NCI-H2196 (cell line): ENCODE results near the gene RFTN1.
"Not testable (repeated sequence)": the region's sequence is repeated elsewhere in the genome, so short reads cannot be mapped to it uniquely, and the experiment has no call there.

Experiments used
- DNase-seq: peaks from one replicate; lab custom pipeline; 2025; ENCODE audit not compliant: unreplicated experiment; lab: John Stamatoyannopoulos, UW

Gene RFTN1

DNA sequence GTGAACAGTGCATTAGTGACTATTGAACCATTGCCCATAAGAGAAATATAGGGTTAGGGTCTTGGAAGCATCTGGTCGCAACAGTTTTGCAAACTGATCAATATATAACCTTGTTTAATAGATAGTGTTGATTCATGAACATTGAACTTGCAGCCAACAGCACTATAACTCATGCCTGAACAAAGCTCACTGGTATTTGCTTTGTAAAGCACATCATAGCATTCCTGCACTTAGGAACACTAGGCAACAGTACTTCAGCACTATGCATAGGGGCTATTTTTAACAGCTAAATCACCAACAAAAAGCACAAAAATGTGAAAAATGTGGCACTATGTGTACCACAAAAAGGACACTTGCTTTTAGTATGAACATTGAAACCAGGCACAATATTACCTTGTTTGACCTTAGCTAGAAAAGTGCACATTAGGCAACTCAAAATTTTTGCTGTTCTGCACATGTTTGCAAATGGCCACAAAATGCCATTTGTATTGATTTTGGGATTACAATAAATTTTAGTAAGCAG lies 180.5 kb downstream of the RFTN1 start:
- DNase-seq: no peak

DNA sequence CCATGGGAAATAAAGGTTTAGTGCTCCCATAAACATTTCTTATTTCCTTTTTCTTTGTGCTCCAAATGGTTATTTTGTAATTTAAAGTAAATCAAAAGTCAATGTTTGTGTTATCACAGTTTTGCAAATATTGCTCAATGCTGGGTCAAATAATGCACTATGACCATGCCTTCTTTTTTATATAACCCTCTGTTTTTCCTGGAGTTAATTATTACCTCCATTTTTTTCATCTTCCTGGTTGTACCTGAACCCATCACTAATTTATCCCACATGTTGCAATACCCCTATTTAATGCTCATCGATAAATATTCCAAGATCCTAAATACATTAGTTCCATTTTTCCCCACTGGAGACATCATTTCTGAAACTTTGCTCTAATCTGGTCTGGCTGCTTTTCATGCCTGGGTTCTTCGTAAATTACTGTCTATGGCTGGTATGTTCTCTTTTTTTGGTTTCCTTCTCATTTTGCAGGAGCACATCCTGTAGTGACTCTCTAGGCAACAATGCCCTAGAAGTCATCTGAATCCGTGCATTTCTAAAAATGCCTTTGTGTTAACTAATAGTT lies 182.1 kb downstream of the RFTN1 start:
- no peak for DNase-seq

DNA sequence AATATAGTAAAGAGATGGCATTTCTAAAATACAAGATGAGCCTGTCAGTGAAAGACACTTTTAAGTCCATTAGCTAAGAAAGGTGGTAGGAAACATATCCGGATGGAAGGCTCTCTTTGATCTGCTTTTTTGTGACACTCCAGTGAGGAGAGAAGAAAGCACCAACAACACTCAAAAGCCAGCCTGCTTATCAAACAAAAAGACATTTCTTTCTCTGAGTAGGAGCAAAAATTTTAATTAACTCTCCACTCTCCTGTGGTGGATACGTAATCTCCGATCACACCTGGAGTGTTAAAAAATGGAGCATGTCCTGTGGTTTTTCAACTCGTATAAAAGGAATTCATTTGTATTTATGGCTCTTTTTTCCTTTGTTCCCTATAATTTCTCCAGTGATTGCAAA lies 183.1 kb downstream of the RFTN1 start:
- DNase-seq: no peak

DNA sequence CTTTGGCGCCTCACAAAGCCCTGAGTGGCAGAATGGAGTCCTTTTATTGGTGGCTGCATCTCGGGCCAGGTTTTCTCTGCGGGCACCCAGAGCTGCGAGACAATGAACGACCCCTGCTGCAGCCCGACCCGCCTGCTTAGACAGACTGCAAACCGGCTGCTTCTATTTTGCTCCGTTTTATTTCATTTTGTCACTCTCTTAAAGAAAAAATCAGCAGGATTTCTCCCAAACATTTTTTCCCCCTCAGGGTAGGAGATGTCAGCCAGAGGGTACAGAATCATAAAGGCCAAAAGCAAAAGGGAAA lies 183.7 kb downstream of the RFTN1 start:
- DNase-seq: no peak

DNA sequence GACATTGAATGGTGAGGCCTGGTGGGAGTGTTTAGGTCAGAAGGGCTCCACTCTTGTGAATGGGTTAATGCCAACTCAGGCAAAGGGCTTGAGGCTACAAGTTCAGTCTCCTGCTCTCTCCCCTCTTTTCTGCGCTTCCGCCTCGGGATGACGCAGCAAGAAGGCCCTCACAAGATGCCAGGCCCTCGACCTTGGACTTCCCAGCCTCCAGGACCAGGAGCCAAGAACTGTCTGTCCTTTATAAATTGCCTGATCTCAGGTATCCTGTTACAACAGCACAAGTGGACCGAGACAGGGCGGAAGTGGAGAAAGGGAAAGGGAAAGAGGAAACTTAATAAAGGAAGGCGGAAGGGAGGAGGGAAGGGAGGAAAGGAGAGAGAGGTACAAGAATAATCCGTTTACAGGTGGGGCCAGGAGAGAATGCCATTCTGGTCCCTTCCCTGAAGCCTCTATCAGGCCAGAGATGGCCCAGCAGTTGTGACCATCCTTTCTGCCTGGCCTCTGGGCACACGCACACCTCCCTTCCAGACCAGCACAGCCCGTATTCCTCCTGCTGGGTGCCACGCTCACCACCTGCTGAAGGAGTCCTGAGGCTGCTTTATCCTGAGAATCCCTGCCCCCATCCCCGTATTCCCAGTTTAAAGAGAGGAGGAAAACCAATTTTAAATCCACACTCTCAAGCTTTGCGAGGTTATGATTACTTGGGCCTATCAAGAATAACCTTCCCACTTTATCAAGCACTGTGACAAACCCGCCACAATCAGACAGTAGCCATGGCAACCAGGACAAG lies 184.3 kb downstream of the RFTN1 start:
- no peak for DNase-seq

DNA sequence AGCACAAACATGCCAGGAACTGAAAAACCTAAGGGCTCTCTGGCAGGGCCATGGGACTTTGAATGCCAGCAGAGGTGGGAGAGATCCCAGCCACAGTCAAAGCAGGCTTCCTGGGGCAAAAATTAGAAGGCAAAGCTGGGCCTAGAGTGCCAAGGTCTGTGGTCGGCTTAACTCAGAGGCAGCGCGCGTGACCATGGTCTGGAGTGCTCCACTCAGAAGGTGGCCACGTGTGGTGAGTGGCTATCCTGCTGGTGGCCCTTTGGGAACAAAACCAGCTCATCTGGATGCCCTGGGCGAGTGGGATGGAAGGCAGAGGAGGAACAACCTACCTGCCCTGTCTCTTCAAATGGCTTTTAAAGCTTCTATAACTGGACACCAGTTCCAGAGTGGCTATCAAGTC lies 185.4 kb downstream of the RFTN1 start:
- DNase-seq: no peak

DNA sequence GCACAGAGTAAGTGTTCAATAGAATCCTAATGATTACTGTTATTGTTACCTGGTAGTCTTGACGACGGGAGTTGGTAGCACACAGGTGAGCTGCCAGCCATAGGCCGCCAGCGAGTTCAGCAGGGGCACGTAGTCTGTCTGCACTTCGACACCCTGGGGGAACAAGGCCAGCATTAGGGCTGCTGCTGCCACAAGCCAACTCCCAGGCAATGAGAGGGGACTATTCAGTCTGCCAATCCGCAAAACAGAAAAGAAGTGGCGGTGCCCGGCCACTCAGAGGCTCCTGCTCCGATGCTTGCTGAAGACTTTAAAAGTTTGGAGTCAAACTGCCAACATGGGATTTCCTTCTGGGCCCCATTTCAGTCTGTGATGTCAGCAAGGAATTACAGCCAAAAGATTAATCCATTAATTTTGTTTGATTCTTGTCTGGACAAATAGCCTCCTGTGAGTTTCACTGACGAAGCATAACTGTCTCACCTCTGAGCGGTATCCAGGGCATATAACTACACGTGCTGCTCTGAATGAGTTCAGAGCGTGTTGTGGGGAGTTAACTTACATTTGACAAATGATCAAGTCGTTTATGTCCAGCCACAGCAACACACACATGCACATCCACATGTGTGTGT lies 186.7 kb downstream of the RFTN1 start:
- no peak for DNase-seq

DNA sequence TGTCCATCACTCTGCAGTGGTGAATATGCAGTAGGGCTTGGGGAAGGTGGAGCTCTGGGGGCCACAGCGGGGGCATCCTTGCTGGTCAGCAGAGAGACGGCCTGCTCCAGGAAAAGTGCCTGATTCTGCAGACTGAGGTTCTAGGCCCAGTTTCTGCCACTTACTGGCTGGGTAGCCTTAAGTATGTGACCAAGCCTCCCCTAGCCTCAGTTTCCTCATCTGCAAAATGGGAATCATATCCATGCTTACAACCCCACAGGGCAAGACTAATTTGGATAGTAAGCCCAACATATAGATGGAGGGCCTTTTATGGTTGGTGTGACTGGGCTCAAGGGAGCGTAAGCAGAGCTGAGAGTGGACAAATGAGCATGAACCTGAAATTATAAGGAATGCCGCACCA lies 187.6 kb downstream of the RFTN1 start:
- DNase-seq: no peak

DNA sequence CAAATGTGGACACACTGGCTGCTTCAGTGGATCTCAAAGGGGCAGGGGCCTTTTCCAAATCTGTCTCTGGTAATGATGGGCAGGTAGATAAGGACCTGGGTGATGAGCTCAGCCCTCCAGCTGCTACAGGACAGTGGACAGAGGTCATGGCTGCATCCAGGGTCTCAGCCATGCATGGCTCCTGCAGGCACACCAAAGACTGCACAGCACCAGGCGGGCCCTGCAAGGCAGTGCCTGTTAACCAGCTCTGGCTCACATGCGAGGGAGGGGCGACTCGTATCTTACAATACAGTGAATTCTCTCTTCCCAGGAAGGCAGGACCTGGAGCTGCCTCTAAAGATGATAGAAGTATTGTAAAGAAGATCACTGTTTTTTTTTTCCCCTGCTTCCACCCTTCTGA lies 189.8 kb downstream of the RFTN1 start:
- no peak for DNase-seq

DNA sequence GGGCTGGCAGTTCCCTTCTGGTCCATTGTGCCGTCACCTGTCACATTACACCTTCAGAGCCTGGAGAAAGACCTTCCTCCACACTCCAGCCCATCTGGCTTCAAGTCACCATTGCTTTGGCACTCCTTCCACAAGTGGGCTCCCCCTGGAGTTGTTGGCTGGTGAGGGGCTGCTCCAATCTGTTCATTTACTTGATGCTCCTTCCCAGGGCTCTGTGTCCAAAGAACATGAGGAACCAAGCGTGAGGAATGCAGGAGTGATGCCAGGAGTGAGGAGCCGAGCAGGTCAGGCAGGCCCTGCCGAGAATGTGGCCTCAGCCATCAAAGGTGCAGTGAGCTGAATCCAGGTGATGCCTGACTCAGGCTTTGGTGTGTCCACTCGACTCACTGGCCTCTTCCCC lies 191.3 kb downstream of the RFTN1 start:
- DNase-seq: no peak

DNA sequence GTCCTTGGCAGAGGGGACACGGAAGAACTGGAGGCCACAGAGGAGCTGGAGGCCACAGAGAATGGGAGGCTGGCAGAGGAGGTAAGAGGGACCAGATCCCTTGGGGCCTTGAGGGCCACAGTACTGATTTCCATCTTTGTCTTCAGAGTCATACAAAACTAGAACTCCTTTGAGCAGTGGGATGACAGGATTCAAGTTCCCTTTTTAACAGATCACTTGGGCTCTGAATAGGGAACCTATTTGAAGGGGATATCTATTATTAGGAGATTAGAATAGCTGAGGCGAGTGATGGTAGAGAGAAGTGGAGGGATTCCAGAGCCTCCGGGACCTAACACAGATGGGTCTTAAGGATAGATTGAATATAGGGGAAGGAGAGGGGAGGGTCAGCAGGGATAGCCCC lies 192.8 kb downstream of the RFTN1 start:
- no peak for DNase-seq

DNA sequence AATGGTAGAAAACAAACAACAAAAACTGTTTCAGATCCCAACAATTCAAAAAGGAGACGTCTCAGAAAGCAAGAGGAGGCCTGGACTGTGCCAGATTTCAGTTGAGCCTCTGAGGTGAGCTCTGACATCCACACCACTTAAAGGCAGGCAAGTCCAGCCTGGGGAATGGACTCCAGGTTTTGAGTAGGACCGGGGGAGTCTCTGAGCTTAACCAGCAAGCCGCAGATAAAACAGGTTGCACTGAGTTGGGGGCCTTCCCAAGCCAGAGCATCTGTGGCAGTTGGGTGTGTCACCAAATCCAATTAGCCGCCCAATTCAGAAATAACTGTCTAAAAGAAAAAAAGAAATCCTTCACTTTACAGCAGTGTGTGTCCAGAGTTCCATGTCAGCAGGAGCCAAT lies 193.8 kb downstream of the RFTN1 start:
- no peak for DNase-seq

DNA sequence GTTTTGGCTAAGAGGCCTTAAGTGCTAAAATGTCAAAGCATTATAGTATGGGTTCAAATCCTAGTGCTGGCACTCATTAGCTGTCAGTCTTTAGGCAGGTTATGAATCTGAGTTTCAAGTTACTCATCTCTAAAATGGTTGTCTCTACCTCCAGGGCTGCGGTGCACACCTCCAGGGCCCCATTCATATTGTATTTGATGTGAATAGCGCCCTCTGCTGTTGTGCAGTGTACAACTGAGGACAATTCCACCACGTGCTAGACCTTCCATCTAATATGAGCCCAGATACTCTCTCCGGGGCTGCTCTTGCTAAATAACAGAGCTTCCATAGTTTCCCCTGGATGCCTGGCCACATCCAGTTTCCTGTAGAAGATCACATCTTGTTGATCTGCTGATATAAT lies 194.2 kb downstream of the RFTN1 start:
- no peak for DNase-seq

DNA sequence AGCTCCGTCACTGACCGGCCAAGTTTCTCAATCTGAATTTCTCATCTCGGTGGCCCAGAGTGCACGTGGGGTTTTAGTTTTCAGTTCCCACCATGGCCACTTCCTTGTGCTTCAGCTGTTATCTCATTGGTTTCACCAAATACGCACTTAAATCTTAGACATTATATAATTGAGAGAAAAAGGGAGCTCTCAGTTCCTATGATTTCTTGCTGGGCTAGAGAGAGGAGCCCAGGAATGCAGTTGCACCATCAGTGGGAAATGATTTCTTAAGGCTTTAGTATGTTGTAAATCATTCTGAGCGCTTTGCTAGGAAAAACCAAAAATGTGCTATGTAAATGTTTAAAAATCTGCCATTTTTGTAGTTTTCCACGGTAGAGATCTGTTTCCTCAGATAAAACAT lies 195.3 kb downstream of the RFTN1 start:
- no peak for DNase-seq

DNA sequence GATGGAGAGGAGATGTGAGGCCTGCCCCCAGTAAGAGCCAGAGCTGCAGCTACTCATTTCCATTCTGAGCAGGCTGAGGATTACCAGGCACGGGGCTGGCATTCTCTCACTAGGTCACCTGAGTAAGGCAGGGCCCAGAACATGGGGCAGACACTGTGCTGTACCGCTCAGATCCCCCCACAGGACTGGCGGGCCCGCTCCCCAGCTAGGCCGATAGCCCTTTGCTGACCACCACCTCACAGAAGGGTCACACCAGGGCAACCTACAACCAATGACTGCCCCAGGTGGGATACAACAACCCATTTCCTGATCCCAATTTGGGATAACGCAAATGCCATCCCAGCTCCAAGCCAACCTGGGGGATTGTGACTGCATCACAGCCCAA lies 195.9 kb downstream of the RFTN1 start:
- DNase-seq: no peak

DNA sequence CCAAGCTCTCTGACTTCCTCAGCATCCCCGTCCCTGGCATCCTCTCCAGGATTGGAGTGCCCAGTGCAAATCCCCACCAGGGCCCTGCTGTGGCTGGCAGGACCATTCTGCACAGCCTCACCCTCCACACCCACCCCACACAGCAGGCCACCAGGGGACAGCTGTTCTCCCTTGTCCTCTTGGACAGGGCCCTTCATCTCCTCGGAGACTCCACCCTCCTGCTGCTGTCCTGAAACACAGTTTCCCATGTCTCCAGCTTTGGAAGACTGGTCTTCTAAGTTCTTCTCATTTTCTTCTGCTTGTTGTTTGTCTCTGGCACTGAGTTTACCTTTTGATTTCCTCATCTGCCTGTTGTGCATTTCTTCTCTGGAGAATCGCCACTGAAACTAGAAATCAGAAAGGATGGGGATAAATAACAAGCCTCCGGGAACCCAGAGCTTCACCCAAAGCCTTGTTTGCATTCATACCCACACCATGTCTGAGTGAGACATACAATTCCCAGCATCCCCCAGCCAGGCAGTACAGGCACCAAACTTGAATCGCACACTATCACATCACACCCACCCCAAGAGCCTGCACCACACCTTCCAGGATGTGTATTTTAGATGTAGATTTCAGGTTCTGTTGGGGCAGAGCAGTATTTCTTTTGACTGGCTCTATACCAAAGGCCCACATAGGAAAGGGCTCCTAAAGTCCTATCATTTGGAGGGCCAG lies 196.5 kb downstream of the RFTN1 start:
- DNase-seq: no peak

DNA sequence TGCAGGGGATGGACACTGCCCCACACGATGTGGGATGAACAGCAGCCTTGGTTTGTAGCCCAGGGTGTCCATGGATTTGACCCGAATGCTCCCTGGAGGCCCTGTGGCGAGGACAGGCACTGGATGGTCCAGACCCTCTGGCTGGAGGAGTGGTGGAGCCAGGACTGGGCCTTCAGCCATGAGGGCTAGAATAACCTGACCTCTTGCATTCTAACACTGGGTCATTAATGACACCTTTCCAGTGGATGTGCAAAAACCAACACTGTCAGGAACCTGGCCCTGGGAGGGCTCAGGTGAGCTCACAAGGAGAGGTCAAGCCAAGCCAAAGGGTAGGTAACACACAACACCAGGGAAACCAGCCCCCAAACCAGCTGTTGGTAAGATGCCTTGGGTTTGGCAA lies 197.1 kb downstream of the RFTN1 start:
- DNase-seq: no peak

DNA sequence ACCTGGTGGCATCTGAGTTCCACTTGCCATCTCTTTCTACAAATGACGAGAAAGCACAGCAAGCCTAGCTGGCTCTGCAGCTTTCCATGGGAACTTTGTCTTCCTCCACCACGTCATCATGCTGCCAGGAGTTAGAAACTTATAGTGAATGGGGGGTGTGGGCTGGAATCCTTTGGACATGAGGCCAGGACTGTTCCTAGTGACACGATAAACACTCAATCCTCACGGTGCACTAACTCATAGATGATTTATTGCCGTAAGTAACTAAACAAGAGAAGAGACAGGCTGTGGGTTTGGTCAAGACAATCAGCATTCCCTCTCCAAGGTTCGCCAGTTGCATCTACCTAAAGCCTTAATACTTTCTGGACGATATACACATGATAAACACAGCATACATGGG lies 197.9 kb downstream of the RFTN1 start:
- DNase-seq: no peak

DNA sequence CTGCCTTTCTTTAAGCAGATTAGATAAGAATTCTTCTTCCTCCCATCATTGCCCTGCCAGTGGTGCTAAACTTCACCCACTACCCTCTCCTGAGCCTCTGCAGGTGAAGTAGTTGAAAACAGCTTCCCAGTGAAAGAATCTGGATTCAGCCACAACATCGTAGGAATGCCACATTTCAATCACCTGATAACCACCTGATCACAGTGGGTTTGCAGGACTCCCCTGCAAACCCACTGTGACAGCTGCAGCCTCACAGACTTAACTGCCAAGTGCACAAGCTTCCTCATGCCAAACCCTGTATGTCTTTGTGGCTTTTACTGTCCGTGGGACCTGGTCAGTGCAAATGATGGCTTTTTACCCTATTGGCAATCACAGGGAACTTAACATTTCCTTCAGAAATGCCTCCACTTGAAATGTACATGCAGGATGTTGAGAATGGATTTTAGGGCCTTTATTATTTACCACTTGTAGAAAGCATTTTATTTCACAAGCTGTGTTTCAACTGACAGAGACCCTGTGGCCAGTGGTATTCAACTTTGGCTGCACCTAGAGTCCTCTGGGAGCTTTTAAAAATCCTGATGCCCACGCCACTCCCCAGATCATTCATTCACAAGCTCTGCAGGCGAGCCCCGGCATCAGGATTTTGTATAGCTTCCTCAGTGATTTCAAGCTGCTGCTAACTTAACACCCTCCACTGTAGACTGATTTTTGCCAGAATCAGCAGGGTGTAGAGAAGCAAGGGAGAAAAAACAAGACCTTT lies 199.4 kb downstream of the RFTN1 start:
- DNase-seq: no peak

DNA sequence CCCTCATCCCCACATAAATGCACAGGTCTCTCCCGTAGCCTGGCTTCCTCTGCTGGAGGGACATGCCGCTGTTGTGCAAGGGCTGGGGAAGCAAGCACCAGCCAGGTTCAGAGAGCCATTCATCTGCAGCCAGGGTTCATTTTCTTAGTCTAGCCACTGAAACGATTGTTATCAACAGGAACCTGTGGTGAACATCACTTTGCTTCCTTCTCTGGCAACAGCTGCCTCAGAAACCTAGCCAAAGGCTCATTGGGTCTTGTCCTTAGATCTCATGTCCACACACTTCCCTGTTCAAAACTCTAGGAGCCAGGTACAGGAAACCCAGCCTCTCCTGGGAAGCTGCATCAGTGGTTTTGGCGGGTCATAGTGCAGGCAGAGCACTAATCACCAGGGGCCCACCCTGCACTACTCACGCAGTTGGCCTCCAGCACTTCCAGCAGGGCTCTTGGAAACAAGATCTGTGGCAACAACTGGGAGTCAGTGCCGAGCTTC lies 201.5 kb downstream of the RFTN1 start:
- no peak for DNase-seq

DNA sequence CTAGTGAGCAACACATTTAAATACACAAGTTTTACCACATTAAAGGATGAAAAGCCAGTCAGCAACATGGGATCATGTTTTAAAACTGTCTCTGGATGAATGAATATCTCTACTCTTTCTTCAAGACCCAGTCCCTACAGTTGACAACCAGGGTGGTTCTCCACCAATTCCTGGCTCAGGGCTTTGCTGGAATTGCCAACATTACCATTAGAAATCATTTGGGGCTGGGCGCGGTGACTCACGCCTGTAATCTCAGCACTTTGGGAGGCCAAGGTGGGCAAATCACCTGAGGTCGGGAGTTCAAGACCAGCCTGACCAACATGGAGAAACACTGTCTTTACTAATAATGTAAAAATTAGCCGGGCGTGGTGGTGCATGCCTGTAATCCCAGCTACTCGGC lies 203.0 kb downstream of the RFTN1 start:
- not testable (repeated sequence) for DNase-seq
